HG02884 (cell line): Measurements from ENCODE around the gene BICDL2.
A peak's percentile ranks its signal among the peaks of the same experiment; 100 is the strongest.
"Not testable (repeated sequence)": the region's sequence is repeated elsewhere in the genome, so short reads cannot be mapped to it uniquely, and the experiment has no call there.

Experiments
- ATAC-seq: cut with Tn5 transposase; IDR thresholded peaks from one replicate; pipeline ENCODE4 v1.9.1; 2021; ENCODE audit warnings: mild to moderate bottlenecking, moderate library complexity; ENCODE audit not compliant: unreplicated experiment

Gene BICDL2

GRCh38 chr16:3065069-3065741 lies 28.5 kb upstream of the BICDL2 start, which contains the start of gene IL32:
Gene IL32, plus strand, starts transcription at chr16:3065640. Its CDS starts 172 bp downstream, at chr16:3065812.
- no peak for ATAC-seq

DNA sequence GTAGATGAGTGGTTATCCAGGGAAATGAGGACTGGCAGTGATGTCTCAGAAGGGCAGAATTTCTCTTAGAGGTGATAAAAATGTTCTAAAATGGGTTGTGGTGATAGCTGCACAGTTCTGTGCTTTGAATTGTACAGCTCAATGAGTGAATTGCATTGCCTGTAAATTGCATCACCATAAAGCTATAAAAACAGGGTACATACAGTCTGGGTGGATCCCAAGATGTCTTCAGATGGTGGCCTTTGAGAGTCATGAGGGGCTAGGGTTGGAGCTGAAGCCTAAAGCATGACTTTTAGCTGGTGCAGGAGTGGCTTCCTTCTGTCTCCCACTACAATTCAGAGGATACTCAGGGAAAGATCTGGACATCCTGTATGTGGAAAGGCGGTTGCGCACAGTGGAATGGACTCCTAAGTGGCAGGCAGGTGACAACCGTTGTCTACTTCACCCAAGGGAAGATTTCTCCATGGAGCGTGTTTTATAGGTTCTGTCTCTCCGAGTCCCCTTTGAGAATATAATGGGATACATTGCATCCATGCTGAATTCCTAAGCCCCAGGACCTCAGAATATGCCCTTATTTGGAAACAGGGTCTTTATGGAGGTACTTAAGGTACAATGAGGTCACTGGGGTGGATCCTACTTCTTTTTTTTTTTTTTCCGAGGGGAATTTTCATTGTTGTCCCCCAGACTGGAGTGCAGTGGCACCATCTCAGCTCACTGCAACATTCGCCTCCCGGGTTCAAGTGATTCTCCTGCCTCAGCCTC lies 27.1 kb upstream of the BICDL2 start:
- no peak for ATAC-seq

GRCh38 chr16:3062553-3062952 lies 25.8 kb upstream of the BICDL2 start:
- ATAC-seq = no peak

DNA sequence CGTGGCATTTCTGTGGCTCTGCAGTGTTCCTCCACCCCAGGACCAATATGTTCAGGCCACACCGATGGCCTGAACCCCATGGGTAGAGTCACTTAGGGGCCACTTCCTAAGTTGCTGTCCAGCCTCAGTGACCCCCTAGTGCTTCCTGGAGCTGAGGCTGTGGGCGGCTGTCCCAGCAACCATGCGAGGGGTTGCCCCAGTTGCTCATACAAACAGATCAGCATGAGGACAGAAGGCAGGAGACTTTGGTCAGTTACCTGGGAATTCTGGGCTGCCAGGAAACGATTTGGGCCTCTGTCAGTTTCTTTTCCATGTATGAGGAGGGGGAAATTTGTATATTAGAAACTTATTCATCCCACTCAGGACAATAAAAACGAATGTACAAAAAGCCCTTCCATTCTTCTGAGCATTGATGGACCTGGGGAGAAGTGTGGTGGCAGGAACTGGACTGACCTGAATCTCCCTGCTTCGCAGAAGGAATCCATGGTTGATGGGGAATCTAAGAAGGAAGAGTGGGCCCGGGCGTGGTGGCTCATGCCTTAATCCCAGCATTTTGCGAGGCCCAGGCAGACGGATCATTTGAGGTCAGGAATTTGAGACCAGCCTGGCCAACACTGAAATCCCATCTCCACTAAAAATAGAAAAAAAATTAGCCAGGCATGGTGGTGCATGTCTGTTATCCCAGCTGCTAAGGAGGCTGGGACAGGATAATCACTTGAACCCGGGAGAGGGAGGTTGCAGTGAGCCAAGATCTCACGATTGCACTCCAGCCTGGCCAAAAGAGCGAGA lies 23.8 kb upstream of the BICDL2 start:
- no peak for ATAC-seq

DNA sequence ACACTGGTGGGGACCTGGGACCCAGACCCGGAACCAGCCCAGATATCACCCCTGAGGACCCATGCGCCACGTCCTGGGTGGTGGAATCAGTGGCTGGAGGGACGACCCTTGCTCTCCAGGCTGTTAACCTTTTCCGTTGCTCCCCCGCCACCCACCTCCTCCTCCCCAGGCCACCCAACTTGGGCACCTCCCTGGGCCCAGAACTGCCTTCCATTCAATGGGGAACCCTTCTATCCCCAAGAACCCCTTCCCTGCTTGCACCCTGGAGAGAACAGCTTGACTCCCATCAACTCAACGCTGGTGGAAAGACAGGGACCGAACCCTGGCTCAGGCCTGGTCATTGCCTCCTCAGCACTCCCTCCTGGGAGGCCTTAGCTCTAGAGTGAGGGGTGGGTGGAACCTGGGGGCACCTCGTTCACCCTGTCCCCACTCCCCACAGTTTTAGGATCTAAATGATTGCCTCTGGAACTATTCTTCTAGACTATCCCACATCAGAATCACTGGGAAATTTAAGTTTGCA lies 23.0 kb upstream of the BICDL2 start:
- ATAC-seq = no peak

- peak; percentile 67 for ATAC-seq
Observed at GRCh38 chr16:3059041-3059722, 22.4 kb upstream of the BICDL2 start.

GRCh38 chr16:3058139-3059030 lies 21.6 kb upstream of the BICDL2 start:
- no peak for ATAC-seq

DNA sequence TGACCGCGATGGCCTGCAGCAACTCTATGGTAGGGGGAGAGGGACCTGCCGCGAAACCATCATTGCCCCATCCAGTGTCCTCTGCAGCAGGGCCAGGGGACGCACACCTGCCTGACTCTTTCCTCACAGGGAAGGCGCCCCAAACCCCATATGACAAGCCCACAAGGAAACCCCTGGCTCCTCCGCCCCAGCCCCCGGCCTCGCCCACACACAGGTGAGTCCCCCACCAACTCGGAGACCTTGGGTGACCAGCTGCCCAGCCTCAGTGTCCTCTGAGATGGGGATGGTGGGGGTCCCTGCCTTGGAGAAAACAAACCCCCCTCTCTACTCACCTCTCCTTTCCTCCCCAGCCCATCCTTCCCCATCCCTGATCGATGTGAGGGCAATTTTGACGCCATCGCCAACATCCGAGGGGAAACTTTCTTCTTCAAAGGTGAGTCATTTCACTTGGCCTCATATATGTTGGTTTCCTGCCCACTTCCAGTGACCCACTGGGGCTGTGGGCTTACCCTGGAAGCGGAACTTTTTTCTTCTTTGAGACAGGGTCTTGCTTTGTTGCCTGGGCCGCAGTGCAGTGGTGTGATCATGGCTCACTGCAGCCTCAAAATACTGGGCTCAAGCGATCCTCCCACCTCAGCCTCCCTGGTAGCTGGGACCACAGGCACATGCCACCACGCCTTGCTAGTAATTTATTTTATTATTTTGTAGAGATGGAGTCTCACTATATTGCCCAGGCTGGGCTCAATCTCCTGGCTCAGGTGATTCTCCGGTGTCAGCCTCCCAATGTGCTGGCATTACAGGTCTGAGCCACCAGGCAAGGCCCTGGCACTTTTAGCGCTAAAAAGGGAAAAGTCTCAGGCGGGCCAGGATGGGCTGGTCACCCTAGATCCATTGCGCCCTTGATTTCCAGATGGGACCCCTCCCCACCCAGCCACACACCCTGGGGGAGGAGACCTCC lies 20.7 kb upstream of the BICDL2 start:
- no peak for ATAC-seq

GRCh38 chr16:3056336-3057180 lies 19.8 kb upstream of the BICDL2 start:
- no peak for ATAC-seq

DNA sequence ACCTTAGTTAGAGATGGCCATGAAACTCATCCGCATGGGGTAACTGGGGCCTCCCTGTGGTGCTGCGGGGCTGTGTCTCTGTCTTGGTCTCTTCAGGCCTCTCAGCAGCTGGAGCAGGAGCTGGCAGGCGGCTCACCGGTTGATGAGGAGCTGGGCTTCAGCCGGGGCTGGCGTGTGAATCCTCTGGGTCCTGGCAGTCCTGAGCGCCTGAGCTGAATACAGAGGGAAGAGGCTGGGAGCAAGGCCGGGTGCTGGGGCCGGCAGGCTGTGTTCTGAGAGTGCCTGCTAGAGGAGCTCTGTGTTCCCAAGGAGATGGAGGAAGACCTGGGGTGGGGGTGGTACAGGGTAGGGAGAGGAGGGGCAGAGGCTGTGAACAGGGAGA lies 19.0 kb upstream of the BICDL2 start:
- ATAC-seq = not testable (repeated sequence)

GRCh38 chr16:3054965-3055733 lies 18.4 kb upstream of the BICDL2 start:
- ATAC-seq = no peak

DNA sequence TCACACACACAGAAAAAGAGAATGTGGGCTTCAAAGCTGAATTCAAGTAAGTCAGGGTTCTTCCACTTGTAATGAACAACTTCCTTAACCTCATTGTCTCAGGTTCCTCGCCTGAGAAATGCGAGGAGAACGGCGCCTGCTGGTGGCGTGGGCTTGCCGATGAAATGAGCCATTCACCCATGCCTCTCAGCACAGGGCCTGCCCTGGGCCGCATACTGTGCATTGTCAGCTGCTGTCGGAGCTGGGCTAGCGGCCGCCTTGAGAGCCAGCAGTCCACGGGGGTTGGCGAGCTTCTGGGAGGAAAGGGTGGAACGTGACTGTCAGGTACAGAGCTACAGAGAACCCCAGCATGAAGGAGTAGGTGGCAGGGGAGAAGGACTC lies 16.6 kb upstream of the BICDL2 start:
- not testable (repeated sequence) for ATAC-seq

DNA sequence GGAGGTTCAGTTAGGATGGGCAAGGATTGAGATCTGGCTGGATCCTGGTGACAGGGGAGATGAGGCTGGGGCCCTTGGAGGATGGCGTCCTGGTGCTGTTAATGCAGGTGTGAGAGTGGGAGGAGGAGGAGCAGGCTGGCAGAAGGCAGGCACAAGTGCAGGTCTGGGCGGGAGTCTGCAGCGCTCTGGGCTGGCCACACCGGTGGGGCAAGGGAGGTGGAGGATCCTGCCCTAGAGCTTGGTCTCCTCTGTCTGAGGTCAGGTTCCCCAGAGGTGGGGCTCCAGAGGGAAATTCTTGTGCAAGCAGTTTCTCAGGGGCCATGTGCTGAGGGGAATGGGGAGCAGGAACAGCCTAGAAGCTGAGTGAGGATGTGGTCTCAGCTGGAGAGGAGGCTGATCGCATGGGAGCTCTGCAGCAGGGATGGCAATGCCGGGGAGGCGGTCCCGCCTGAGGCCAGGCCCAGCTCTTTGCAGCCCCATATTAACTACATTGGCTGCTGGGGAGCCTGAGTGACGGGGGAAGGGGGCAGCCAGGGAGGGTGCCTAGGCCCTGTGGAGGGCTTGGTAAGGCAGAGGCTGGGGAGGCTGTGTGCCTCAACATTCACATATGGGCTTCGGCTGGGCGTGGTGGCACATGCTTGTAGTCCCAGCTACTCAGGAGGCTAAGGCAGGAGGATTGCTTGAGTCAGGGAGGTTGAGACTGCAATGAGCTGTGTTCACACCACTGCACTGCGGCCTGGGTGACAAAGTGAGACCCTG lies 16.0 kb upstream of the BICDL2 start:
- not testable (repeated sequence) for ATAC-seq

GRCh38 chr16:3051494-3051893 lies 14.8 kb upstream of the BICDL2 start:
- no peak for ATAC-seq

- ATAC-seq = no peak
Observed at GRCh38 chr16:3051009-3051408, 14.3 kb upstream of the BICDL2 start.

GRCh38 chr16:3050487-3050886 lies 13.7 kb upstream of the BICDL2 start:
- no peak for ATAC-seq
